Measurements from ENCODE around the gene COL20A1. TPM values are rescaled to one million over a fixed set of nuclear protein-coding genes. Genes with fewer than 3 reads are reported as not detected.

Gene COL20A1
- total RNA-seq, 1 experiment from 2014 or later, result 2.3 TPM

DNA sequence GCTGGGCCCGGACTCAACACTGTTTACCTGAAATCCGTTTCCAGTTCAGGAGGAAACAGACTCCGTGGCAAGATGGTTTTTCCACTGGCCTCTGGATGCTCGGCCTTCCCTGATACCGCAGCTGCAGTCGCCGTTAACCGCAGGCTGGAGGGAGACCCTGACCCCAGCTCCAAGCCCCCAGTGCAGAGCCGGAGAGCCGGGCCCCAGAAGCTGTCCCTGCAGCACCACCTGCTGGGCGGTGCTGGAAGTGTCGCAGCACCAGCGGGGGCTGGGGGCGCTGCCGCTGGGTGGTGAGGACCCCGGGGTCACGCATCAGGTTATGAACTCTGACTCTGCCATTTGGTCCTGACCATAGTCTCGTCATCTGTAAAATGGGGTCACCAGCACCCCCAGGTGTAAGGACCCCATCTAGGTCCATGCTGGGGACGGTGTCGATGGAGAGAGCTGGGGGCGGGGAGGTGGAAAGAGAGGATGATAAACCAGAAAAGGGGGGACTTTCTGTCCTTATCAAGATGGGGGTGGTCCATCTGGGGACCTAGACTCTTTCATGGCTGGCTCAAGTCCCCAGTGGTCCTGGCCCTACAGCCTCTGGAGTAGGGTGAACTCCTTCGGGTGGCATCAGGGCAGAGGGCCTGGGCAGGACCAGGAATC is 88.9 kb downstream of the COL20A1 start:
- Histone ChIP-seq H4K91ac (ENCODE audit: insufficient read length, low read depth, low read length) (no peak overlapping the region), H3K23me2 (ENCODE audit: insufficient read length, low read depth, low read length, poor library complexity, severe bottlenecking) (no peaks in the 10 kb centered on the region), H3K56ac (ENCODE audit: insufficient read length, low read depth, low read length) (no peak overlapping the region), H3K27ac (ENCODE audit: insufficient read length, low read depth, low read length) (no peak overlapping the region), H2BK5ac (ENCODE audit: insufficient read length, low read length) (no peak overlapping the region), H4K8ac (replicated peaks; ENCODE audit: insufficient read length, low read depth, low read length) (no peak overlapping the region), H2BK12ac (ENCODE audit: insufficient read length, low read depth, low read length) (no peak overlapping the region), H3K79me2 (ENCODE audit: insufficient read depth, low read length) (no peaks in the 10 kb centered on the region), H3K23ac (ENCODE audit: insufficient read length, low read depth, low read length) (no peak overlapping the region), H4K20me1 (ENCODE audit: control insufficient read depth, insufficient read depth, insufficient read length) (no peaks in the 10 kb centered on the region), H3K79me1 (ENCODE audit: insufficient read depth, low read depth, low read length, poor library complexity, severe bottlenecking) (no peaks in the 10 kb centered on the region), H2AK5ac (ENCODE audit: insufficient read length, low read length) (no peak overlapping the region), H3K14ac (ENCODE audit: insufficient read depth, low read length) (no peak overlapping the region), H3K18ac (ENCODE audit: insufficient read length, low read depth, low read length) (no peak overlapping the region), H3K4me1 (ENCODE audit: insufficient read depth, low read length) (peaks cover 4% of the 10 kb centered on the region; the same call in 1 of the 2 replicates), H4K5ac (ENCODE audit: insufficient read length, low read depth, low read length) (no peak overlapping the region), H2BK15ac (ENCODE audit: low read depth, low read length) (no peak overlapping the region), H2AFZ (ENCODE audit: low read length) (no peak overlapping the region), H2BK20ac (ENCODE audit: low read depth, low read length, poor library complexity, severe bottlenecking) (no peak overlapping the region), H3K27me3 (ENCODE audit: insufficient read depth, low read length) (no peaks in the 10 kb centered on the region), H3K9me3 (ENCODE audit: control insufficient read depth, low read depth, low read length) (peaks cover 10% of the 10 kb centered on the region), H2BK120ac (ENCODE audit: low read depth, low read length, poor library complexity, severe bottlenecking) (no peak overlapping the region), H3K9ac (ENCODE audit: extremely low read depth, insufficient read length, low read length) (no peak overlapping the region), H3T11ph (ENCODE audit: low read length) (no peak overlapping the region), H3K4ac (ENCODE audit: low read depth, low read length) (no peak overlapping the region), H3K4me2 (ENCODE audit: insufficient read depth, insufficient read length, low read length) (no peak overlapping the region)
- DNase-seq, result peak; percentile 73
- no peak overlapping the region for H3K4me3 Mint-ChIP-seq
- peaks cover 20 to 21% of the 10 kb centered on the region in 2 experiments for H3K9me3 Mint-ChIP-seq
- peaks cover 19 to 36% of the 10 kb centered on the region in 2 experiments for H3K4me1 Mint-ChIP-seq
- peaks cover 4 to 16% (median 13%) of the 10 kb centered on the region in 3 experiments; a peak in 6 of 7 replicates for H3K36me3 Mint-ChIP-seq (ENCODE audit: insufficient read depth in 1 of 3, low read depth in 3 of 3)
- peaks cover 25% of the 10 kb centered on the region for H3K27me3 Mint-ChIP-seq (ENCODE audit: low read depth)
- TF ChIP-seq, protein P1, sequence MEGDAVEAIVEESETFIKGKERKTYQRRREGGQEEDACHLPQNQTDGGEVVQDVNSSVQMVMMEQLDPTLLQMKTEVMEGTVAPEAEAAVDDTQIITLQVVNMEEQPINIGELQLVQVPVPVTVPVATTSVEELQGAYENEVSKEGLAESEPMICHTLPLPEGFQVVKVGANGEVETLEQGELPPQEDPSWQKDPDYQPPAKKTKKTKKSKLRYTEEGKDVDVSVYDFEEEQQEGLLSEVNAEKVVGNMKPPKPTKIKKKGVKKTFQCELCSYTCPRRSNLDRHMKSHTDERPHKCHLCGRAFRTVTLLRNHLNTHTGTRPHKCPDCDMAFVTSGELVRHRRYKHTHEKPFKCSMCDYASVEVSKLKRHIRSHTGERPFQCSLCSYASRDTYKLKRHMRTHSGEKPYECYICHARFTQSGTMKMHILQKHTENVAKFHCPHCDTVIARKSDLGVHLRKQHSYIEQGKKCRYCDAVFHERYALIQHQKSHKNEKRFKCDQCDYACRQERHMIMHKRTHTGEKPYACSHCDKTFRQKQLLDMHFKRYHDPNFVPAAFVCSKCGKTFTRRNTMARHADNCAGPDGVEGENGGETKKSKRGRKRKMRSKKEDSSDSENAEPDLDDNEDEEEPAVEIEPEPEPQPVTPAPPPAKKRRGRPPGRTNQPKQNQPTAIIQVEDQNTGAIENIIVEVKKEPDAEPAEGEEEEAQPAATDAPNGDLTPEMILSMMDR (conservative IDR thresholded peaks at IDR 0.05), result peak; percentile 98; the same call in 2 of the 3 replicates
- no CpG with 5 or more reads among the region's 22 CpGs for WGBS (ENCODE audit: extremely low coverage, insufficient read length, low lambda C conversion rate)
- H3K27ac Mint-ChIP-seq, result no peak overlapping the region; a peak in 1 of 7 replicates

All from H9 (cell line).